Measurements from ENCODE around the gene COL6A2. TPM values are rescaled to one million over a fixed set of nuclear protein-coding genes. Genes with fewer than 3 reads are reported as not detected.
A peak's percentile ranks its signal among the peaks of the same experiment; 100 is the strongest.

Gene COL6A2
- total and polyA plus RNA-seq, 2 of the 4 experiments (the other 2 are of a cell fraction) = 208 to 1,065 TPM

GRCh38 chr21:46117586-46118315 is 19.8 kb downstream of the COL6A2 start:
- peak overlapping the region; percentile 78 for H2AK9ac ChIP-seq (replicated peaks; ENCODE audit: low read depth, low read length, poor library complexity)
- peaks cover 14% of the 10 kb centered on the region; the same call in 1 of the 2 replicates for H3K9me1 ChIP-seq (ENCODE audit: insufficient read depth, low read length)
- H4K91ac ChIP-seq (ENCODE audit: insufficient read depth, low read depth, low read length) = no peak overlapping the region
- no peak overlapping the region for H3K4me2 ChIP-seq (ENCODE audit: low read depth, low read length)
- in situ Hi-C loops (cut with MboI; ENCODE audit: low sequenced_read_pairs) (no loop called here), dilution Hi-C loops (cut with HindIII; ENCODE audit: low sequenced_read_pairs, unreplicated experiment) (no loop called here), intact Hi-C loops (cut with micrococcal nuclease) (no loop called here)
- 92% methylated on average over 4 of the region's 29 CpGs; no CpG with 5 or more reads in 1 of the 2 experiments for WGBS, 2 experiments (ENCODE audit: extremely low coverage in 2 of 2, insufficient read length in 1 of 2)
- H2AFZ ChIP-seq (replicated peaks; ENCODE audit: low read length, poor library complexity) = no peak overlapping the region
- no peak overlapping the region for H2BK15ac ChIP-seq (ENCODE audit: low read depth, low read length)
- H3K18ac ChIP-seq (ENCODE audit: low read depth, low read length) = no peak overlapping the region
- peaks cover 9% of the 10 kb centered on the region; the same call in 1 of the 2 replicates for H3K4me1 ChIP-seq (ENCODE audit: control insufficient read depth, insufficient read depth, low read length)
- H3K9me3 ChIP-seq (ENCODE audit: control insufficient read depth, insufficient read depth, low read length) = peaks cover 5% of the 10 kb centered on the region
- H2BK120ac ChIP-seq (ENCODE audit: low read depth, low read length) = no peak overlapping the region
- TF ChIP-seq POLR2A (IDR thresholded peaks at IDR 0.05; ENCODE audit: low read depth, low read length) = no peak
- TF ChIP-seq SMC3 (IDR thresholded peaks at IDR 0.05; ENCODE audit: low read depth, low read length) = no peak
- TF ChIP-seq MXI1 (IDR thresholded peaks at IDR 0.05; ENCODE audit: borderline replicate concordance, low read depth, low read length) = no peak
- no peak for TF ChIP-seq CEBPB (IDR thresholded peaks at IDR 0.05; ENCODE audit: low read depth, low read length)
- no peak for TF ChIP-seq USF2 (IDR thresholded peaks at IDR 0.05; ENCODE audit: low read depth, low read length)
- no peak overlapping the region for H4K8ac ChIP-seq (ENCODE audit: low read depth in 2 of 2, low read length in 2 of 2)
- peaks cover 84% of the 10 kb centered on the region for H4K20me1 ChIP-seq (ENCODE audit: insufficient read depth, low read length)
- H2BK5ac ChIP-seq (ENCODE audit: low read depth, low read length, poor library complexity, severe bottlenecking) = no peak overlapping the region
- BruUV-seq (replicated peaks) = no TSS peak
- ATAC-seq (ENCODE audit: low read depth) = no peak
- no peak overlapping the region for H3K23ac ChIP-seq (ENCODE audit: low read depth, low read length)
- H3K4me3 ChIP-seq (ENCODE audit: insufficient read depth, low read depth, low read length) = no peak overlapping the region
- no peak overlapping the region for H3K56ac ChIP-seq (ENCODE audit: extremely low read depth, insufficient read depth, low read length)
- ChIA-PET CTCF (no interaction called here), POLR2A (ENCODE audit: unreplicated experiment) (interaction anchor here (1.1 kb wide), 1 partner anchor 117 kb away, joined by 3 read pairs; no protein-coding TSS in a partner anchor)
- DNase-seq = no peak
- H3K27me3 ChIP-seq (ENCODE audit: control insufficient read depth, insufficient read depth, low read length) = no peaks in the 10 kb centered on the region
- H4K5ac ChIP-seq (ENCODE audit: low read depth, low read length) = no peak overlapping the region
- peaks cover 22 to 94% of the 10 kb centered on the region in 2 experiments for H3K79me1 ChIP-seq (ENCODE audit: low read depth in 1 of 2, low read length in 2 of 2)
- H3K36me3 ChIP-seq (ENCODE audit: control insufficient read depth, insufficient read depth, low read length) = peaks cover 97% of the 10 kb centered on the region
- H2AK5ac ChIP-seq (ENCODE audit: low read depth, low read length) = no peak overlapping the region
- H3K27ac ChIP-seq (ENCODE audit: insufficient read depth, low read length) = no peak overlapping the region
- no peak overlapping the region for H2BK20ac ChIP-seq (ENCODE audit: low read depth, low read length)
- no peak overlapping the region for H3K14ac ChIP-seq (replicated peaks; ENCODE audit: low read depth, low read length)
- no peak overlapping the region for H3K9ac ChIP-seq (ENCODE audit: low read depth, low read length)
- H3K4ac ChIP-seq (ENCODE audit: low read depth, low read length) = no peak overlapping the region; the same call in 1 of the 2 replicates
